ENCODE measurements around the gene PAM.

Gene PAM

DNA sequence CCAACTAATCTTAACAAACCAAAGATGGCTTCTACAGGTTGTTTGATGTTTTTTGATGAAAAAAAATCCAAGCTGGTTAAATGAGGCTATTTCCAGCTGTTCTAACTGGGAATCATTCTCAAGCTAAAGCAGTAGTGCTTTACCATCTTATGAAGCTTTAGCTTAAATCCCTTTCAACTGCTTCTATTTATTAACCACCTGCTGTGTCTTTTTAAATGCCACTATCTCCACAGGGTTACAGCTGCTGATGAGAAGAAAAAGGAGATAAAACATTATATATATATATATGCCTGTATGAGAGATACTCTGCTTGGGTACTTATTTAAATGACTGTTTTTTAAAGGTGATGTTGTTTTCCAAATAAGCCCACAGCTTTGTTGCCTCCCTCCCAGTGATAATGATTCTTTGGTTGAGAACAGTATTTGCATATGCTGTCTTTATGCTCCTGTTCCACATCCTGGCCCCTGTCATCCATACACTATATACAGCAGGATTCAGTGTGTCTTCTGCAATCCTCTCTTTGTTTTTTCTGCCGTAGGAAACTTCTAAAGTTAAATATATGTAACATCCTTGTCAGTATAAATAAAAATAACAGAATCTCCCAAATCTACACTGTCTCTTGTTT, 164.0 kb downstream of the PAM start:
- TF ChIP-seq, protein P1, sequence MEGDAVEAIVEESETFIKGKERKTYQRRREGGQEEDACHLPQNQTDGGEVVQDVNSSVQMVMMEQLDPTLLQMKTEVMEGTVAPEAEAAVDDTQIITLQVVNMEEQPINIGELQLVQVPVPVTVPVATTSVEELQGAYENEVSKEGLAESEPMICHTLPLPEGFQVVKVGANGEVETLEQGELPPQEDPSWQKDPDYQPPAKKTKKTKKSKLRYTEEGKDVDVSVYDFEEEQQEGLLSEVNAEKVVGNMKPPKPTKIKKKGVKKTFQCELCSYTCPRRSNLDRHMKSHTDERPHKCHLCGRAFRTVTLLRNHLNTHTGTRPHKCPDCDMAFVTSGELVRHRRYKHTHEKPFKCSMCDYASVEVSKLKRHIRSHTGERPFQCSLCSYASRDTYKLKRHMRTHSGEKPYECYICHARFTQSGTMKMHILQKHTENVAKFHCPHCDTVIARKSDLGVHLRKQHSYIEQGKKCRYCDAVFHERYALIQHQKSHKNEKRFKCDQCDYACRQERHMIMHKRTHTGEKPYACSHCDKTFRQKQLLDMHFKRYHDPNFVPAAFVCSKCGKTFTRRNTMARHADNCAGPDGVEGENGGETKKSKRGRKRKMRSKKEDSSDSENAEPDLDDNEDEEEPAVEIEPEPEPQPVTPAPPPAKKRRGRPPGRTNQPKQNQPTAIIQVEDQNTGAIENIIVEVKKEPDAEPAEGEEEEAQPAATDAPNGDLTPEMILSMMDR (IDR thresholded peaks at IDR 0.05; ENCODE audit: low read depth, low read length, missing control alignments) = no peak
- no peak overlapping the region for H3K4me3 ChIP-seq (replicated peaks; ENCODE audit: low read depth, low read length)

DNA sequence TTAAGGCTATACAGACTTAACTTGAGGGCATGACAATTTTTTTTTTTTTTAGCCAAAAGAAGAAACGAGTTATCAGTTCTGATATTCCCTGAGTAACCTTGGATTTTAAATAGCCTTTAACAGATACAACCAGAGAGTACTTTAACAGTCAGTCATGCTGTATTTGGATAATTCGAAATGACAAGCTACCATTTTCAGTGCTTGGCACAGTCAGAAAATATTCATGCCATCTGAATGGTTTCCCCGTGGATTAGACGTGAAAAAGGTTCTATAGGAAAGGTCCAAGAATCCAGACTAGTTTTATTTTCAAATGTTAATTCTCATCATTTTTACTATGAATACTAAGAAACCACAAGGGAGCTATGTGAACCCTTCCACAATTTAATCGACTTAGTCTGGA, 165.7 kb downstream of the PAM start:
- no peak overlapping the region for H3K4me3 ChIP-seq (replicated peaks; ENCODE audit: low read depth, low read length)
- DNase-seq (ENCODE audit: extremely low read depth, low read depth) = no peak
- TF ChIP-seq, protein P1 (IDR thresholded peaks at IDR 0.05; ENCODE audit: low read depth, low read length, missing control alignments) = no peak

More for the DNA sequence above, 164.0 kb downstream of the PAM start:
- DNase-seq (ENCODE audit: extremely low read depth, low read depth) = no peak

DNA sequence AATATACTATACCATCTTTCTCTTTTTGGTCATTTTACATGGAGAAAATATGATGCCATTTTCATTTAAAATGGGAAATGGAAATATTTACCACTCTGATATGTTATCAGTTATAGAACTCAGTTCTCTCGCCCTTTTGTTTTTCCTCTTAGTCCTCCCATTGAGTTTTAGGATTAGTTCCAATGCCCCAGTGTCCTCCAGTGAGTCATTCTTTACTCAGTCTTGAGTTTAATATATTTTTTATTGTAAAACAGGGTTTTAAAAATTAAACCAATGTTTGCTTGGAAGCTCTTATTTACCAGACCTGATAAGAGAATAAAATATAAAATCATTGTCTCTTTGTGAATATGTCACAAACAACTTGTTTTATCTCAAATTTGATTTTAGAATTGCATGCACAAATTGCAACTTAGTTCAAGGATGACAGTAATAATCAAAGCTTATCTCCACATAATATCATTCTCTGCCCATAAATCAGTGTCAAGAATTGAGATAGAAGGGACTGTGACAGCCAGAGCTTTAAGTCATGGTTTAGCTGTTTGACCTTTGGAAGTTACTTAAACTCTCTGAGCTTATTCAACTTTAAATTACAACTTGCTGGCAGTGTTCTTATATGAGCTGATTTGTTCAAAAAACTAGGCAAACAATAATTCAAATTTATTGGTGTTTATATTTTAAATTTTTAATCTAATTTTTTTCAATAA, 166.4 kb downstream of the PAM start:
- H3K4me3 ChIP-seq (replicated peaks; ENCODE audit: low read depth, low read length) = no peak overlapping the region
- DNase-seq (ENCODE audit: extremely low read depth, low read depth) = no peak
- TF ChIP-seq, protein P1 (IDR thresholded peaks at IDR 0.05; ENCODE audit: low read depth, low read length, missing control alignments) = no peak

DNA sequence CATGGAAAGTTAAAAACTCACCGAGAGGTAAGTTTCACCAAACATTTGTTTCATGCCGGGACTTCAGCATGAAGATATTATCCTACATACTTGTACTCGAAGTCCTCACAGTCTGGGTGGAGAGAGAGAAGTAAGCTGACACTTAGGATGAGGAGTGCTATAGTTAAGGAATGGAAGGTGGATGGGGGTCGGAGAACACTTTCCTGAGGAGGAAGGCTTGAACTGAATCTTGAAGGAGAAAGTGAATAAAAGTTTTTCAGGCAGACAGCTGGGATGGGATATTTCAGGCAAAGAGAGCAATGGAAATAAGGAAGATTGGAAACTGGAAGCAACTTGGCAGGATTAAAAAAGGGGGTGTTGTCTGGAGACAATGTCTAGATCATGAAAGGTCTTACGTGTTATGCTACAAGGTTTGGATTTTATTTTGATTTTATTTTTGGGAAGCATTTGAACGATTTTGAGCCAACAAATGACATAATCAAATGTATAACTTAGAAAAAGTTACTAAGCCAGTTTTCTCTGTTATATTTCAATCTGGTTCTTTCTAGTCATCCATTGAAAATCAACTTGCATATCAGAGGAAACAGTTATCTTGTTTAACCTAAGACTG, 167.1 kb downstream of the PAM start:
- no peak for DNase-seq (ENCODE audit: extremely low read depth, low read depth)
- H3K4me3 ChIP-seq (replicated peaks; ENCODE audit: low read depth, low read length) = no peak overlapping the region
- TF ChIP-seq, protein P1 (IDR thresholded peaks at IDR 0.05; ENCODE audit: low read depth, low read length, missing control alignments) = no peak

DNA sequence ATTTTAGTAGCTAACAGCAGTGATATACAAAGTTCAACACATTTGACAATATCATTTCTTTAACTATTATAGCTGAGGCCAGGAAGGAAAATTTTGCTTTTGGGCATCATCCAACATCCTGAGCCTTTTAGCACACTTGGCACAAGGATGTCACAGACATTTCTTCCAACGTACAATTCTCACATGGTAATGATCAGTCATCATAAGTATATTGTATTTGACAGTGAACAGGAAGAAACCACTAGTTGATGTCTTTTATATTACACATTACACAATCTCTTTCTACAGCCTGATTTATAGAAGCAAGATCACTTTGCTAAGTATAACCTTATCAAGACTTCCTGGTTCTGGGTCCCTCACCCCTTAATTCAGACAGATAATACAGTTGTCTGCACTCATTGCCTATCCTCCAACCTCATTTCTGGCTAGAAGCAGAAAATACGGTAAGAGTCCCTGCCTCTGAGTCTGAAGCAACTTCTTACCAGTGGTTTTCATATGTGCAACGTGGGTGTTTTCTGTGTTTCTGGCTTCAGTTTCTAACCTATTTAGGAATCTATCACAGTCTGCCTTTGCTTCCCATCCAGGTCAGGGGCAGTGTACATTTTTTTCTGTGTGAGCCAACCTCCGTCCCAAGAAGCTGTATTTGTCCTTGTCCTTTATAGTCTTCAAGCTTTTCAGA, 167.8 kb downstream of the PAM start:
- TF ChIP-seq, protein P1 (IDR thresholded peaks at IDR 0.05; ENCODE audit: low read depth, low read length, missing control alignments) = no peak

DNA sequence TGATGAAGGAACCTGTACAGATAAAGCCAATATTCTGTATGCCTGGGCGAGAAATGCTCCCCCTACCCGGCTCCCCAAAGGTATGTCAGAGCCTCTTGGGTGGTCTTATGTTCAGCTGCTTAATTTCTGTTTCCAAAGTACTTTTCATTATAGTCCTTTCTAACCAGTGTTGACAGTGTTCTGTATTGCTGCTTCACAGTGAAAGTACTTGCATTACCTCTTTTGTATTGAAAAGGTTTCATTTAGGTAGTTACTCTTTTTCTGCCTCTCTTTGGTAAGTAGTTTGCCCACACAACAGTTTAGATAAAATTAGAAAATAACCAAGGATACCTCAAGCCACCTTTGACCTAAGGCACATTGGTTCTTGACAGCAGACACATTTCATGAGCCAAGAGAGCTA, 169.9 kb downstream of the PAM start:
- DNase-seq (ENCODE audit: extremely low read depth, low read depth) = no peak
- TF ChIP-seq, protein P1 (IDR thresholded peaks at IDR 0.05; ENCODE audit: low read depth, low read length, missing control alignments) = no peak
- no peak overlapping the region for H3K4me3 ChIP-seq (replicated peaks; ENCODE audit: low read depth, low read length)

More for the DNA sequence above, 167.8 kb downstream of the PAM start:
- no peak for DNase-seq (ENCODE audit: extremely low read depth, low read depth)
- H3K4me3 ChIP-seq (replicated peaks; ENCODE audit: low read depth, low read length) = no peak overlapping the region
